NT2/D1 (cell line): Measurements from ENCODE around the gene G0S2.

Source experiments
- SUZ12 ChIP-seq: IDR thresholded peaks from 2 replicates; pipeline ENCODE4 v1.6.1; 2011; ENCODE audit not compliant: insufficient read length, insufficient read depth; ENCODE audit errors: extremely low read depth
- YY1 ChIP-seq: IDR thresholded peaks from 2 replicates; pipeline ENCODE4 v1.6.1; 2011; ENCODE audit not compliant: insufficient read length, insufficient read depth
- ZNF274 ChIP-seq: IDR thresholded peaks from 2 replicates; pipeline ENCODE4 v1.6.1; 2011; ENCODE audit warnings: mild to moderate bottlenecking, low read depth, low read length

DNA sequence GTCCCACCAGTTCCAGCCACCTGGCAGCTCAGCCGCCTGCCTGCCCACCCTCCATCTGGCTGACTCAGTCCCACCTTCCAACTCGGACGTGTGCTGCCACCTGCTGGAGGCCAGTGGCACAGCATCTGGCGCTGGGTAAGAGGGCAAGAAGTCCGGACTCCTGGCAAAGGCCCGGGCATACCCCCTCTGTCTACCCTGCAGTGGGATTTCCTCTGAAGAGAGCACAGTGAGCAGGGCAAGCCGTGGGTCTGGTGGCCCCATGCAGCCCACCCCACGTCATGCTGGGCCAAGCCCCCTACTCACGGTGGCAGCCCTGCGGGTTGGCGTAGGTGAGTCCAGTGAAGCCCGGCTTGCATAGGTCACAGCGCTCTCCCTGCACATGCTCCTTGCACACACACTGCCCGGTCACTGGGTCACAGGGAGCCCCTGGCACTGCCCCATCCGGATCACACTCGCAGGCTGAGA lies 47.4 kb upstream of the G0S2 start:
- TF ChIP-seq ZNF274 (no peak), SUZ12 (no peak), YY1 (no peak)
